HEK293 (cell line): ENCODE data around the gene CCBE1.

Experiments
- CTCF ChIA-PET: fragments of 350-600 bp; formaldehyde crosslinking; extraction: SDS; loops from one replicate; lab custom pipeline; 2021; ENCODE audit warnings: antibody characterized with exemption; lab: Yijun Ruan, JAX
- POLR2A ChIA-PET: fragments of 300-600 bp; formaldehyde crosslinking; extraction: SDS; loops from one replicate; lab custom pipeline; 2020; ENCODE audit warnings: antibody characterized with exemption, inconsistent platforms; lab: Yijun Ruan, JAX
- H3K27ac ChIP-seq: fragments of 200-500 bp; sonication (Bioruptor generic); 2 replicates; pipeline ENCODE4 v1.5.1; 2014; ENCODE audit warnings: low read depth, low read length, control low read depth, inconsistent platforms; ENCODE audit errors: extremely low read depth
- H3K36me3 ChIP-seq, 2 experiments: fragments of 200-500 bp in 1 of 2; sonication (Bioruptor generic) in 1 of 2; 1 replicate in 1 of 2; 2 replicates in 1 of 2; pipeline ENCODE4 v1.5.1; 2014 to 2017; ENCODE audit warnings: inconsistent platforms in 2 of 2, low read length in 2 of 2; ENCODE audit not compliant: control insufficient read depth in 2 of 2, insufficient read depth in 1 of 2
- H3K4me1 ChIP-seq: fragments of 200-500 bp; sonication (Bioruptor generic); 2 replicates; pipeline ENCODE4 v1.5.1; 2014; ENCODE audit warnings: mild to moderate bottlenecking, low read length, inconsistent platforms; ENCODE audit not compliant: control insufficient read depth, insufficient read depth
- H3K4me3 ChIP-seq: 2 replicates; pipeline ENCODE4 v1.5.1; 2011; ENCODE audit warnings: low read depth, mild to moderate bottlenecking, control low read depth, low read length, moderate library complexity
- H3K9me3 ChIP-seq: fragments of 200-500 bp; sonication (Bioruptor generic); 2 replicates; pipeline ENCODE4 v1.5.1; 2014; ENCODE audit warnings: low read depth, low read length, inconsistent platforms; ENCODE audit not compliant: control insufficient read depth, insufficient read depth
- KLF1 ChIP-seq: fragments of 450-650 bp; formaldehyde crosslinking; IDR thresholded peaks from 2 replicates; pipeline ENCODE4 v1.5.1; 2016; ENCODE audit warnings: missing biosample characterization, missing genetic modification characterization
- MYNN ChIP-seq: fragments of 450-650 bp; formaldehyde crosslinking; IDR thresholded peaks from 2 replicates; pipeline ENCODE4 v1.5.1; 2016; ENCODE audit warnings: missing biosample characterization, missing genetic modification characterization, borderline replicate concordance
- WT1 ChIP-seq: fragments of 450-650 bp; formaldehyde crosslinking; IDR thresholded peaks from 2 replicates; pipeline ENCODE4 v1.5.1; 2016; ENCODE audit warnings: missing biosample characterization, missing genetic modification characterization
- ZBTB20 ChIP-seq: fragments of 450-650 bp; formaldehyde crosslinking; IDR thresholded peaks from 2 replicates; pipeline ENCODE4 v1.5.1; 2016; ENCODE audit warnings: missing biosample characterization, missing genetic modification characterization
- ZNF121 ChIP-seq: fragments of 450-650 bp; formaldehyde crosslinking; IDR thresholded peaks from 2 replicates; pipeline ENCODE4 v1.5.1; 2016; ENCODE audit warnings: missing biosample characterization, missing genetic modification characterization
- ZNF202 ChIP-seq: fragments of 450-650 bp; formaldehyde crosslinking; IDR thresholded peaks from 2 replicates; pipeline ENCODE4 v1.5.1; 2016; ENCODE audit warnings: missing biosample characterization, missing genetic modification characterization, borderline replicate concordance
- ZNF274 ChIP-seq, 2 experiments: fragments of 200-500 bp in 1 of 2; fragments of 450-650 bp in 1 of 2; sonication (Bioruptor generic) in 1 of 2; formaldehyde crosslinking in 1 of 2; IDR thresholded peaks; 2 replicates each; pipeline versions ENCODE4 v1.5.1 to v1.6.1; 2014 to 2016; ENCODE audit warnings: borderline replicate concordance in 1 of 2, inconsistent platforms in 1 of 2, low read length in 1 of 2, missing biosample characterization in 1 of 2, missing genetic modification characterization in 1 of 2
- ZNF391 ChIP-seq: fragments of 450-650 bp; formaldehyde crosslinking; IDR thresholded peaks from 2 replicates; pipeline ENCODE4 v1.5.1; 2016; ENCODE audit warnings: low read depth, missing biosample characterization, missing genetic modification characterization, borderline replicate concordance
- ZNF529 ChIP-seq: fragments of 450-650 bp; formaldehyde crosslinking; IDR thresholded peaks from 2 replicates; pipeline ENCODE4 v1.5.1; 2017; ENCODE audit warnings: missing genetic modification characterization, missing biosample characterization; ENCODE audit not compliant: insufficient replicate concordance
- ZNF549 ChIP-seq: fragments of 450-650 bp; IDR thresholded peaks from 2 replicates; pipeline ENCODE4 v1.5.1; 2018; ENCODE audit warnings: missing biosample characterization, missing genetic modification characterization, mild to moderate bottlenecking, inconsistent platforms, moderate library complexity
- ZNF677 ChIP-seq: fragments of 450-650 bp; IDR thresholded peaks from 2 replicates; pipeline ENCODE4 v1.5.0; 2018; ENCODE audit warnings: missing biosample characterization, mild to moderate bottlenecking, missing genetic modification characterization, moderate library complexity
- ZNF768 ChIP-seq: fragments of 450-650 bp; formaldehyde crosslinking; IDR thresholded peaks from 2 replicates; pipeline ENCODE4 v1.5.1; 2018; ENCODE audit warnings: missing biosample characterization, mild to moderate bottlenecking, missing genetic modification characterization
- ZNF776 ChIP-seq: fragments of 450-650 bp; formaldehyde crosslinking; IDR thresholded peaks from 2 replicates; pipeline ENCODE4 v1.5.0; 2017; ENCODE audit warnings: missing biosample characterization, missing genetic modification characterization, borderline replicate concordance
- ZSCAN30 ChIP-seq: fragments of 450-650 bp; IDR thresholded peaks from 2 replicates; pipeline ENCODE4 v1.5.1; 2018; ENCODE audit warnings: missing biosample characterization, mild to moderate bottlenecking, missing genetic modification characterization, moderate library complexity
- TF ChIP-seq, protein P1 (sequence below): IDR thresholded peaks from 2 replicates; pipeline ENCODE4 v1.6.1; 2011; ENCODE audit warnings: mild to moderate bottlenecking, low read depth, low read length, borderline replicate concordance
- TF ChIP-seq, protein P2 (sequence below): fragments of 450-650 bp; formaldehyde crosslinking; IDR thresholded peaks from 2 replicates; pipeline ENCODE4 v1.5.1; 2016; ENCODE audit warnings: missing biosample characterization, missing genetic modification characterization
- TF ChIP-seq, protein P3 (sequence below): fragments of 450-650 bp; formaldehyde crosslinking; IDR thresholded peaks from 2 replicates; pipeline ENCODE4 v1.5.1; 2016; ENCODE audit warnings: missing biosample characterization, missing genetic modification characterization
- TF ChIP-seq, protein P4 (sequence below): fragments of 450-650 bp; formaldehyde crosslinking; IDR thresholded peaks from 2 replicates; pipeline ENCODE4 v1.5.1; 2016; ENCODE audit warnings: missing biosample characterization, missing genetic modification characterization
- TF ChIP-seq, protein P5 (sequence below): fragments of 450-650 bp; formaldehyde crosslinking; IDR thresholded peaks from 2 replicates; pipeline ENCODE4 v1.5.1; 2016; ENCODE audit warnings: missing biosample characterization, missing genetic modification characterization, low read depth
- TF ChIP-seq, protein P6 (sequence below): fragments of 450-650 bp; formaldehyde crosslinking; IDR thresholded peaks from 2 replicates; pipeline ENCODE4 v1.5.1; 2016; ENCODE audit warnings: missing biosample characterization, missing genetic modification characterization
- TF ChIP-seq, protein P7 (sequence below): fragments of 450-650 bp; formaldehyde crosslinking; IDR thresholded peaks from 2 replicates; pipeline ENCODE4; 2016; ENCODE audit warnings: missing biosample characterization, missing genetic modification characterization

The CCBE1 gene

DNA sequence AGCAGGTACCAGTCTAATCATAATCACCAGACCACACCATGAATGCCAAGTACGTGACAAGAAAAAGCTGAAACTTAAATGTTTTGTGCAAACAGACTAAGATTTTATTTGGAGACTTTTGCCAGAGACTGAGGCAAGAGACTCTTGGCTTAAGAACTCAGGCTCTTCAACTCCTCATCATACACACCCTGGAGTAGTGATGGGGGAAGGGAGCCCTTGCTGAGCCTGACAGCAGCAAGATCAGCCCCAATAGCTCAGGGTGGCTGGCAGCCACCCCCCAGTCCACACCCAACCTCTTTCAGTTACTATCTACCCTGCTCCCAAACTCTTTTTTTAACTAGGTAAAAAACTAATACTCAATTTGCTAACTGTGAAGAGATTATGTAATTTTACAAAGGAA, 114.8 kb downstream of the CCBE1 start:
- Histone ChIP-seq H3K4me1 (no peaks in the 10 kb centered on the region), H3K36me3 (no peaks in the 10 kb centered on the region), H3K27ac (no peak overlapping the region), H3K4me3 (no peak overlapping the region), H3K9me3 (no peaks in the 10 kb centered on the region)
- TF ChIP-seq, protein P1, sequence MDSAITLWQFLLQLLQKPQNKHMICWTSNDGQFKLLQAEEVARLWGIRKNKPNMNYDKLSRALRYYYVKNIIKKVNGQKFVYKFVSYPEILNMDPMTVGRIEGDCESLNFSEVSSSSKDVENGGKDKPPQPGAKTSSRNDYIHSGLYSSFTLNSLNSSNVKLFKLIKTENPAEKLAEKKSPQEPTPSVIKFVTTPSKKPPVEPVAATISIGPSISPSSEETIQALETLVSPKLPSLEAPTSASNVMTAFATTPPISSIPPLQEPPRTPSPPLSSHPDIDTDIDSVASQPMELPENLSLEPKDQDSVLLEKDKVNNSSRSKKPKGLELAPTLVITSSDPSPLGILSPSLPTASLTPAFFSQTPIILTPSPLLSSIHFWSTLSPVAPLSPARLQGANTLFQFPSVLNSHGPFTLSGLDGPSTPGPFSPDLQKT = no peak
- TF ChIP-seq ZNF274 (IDR thresholded peaks at IDR 0.05; ENCODE audit: low read length) (no peak), ZNF274 (tag by site-specific recombination; IDR thresholded peaks at IDR 0.05; ENCODE audit: borderline replicate concordance) (no peak), ZNF549 (tag by site-specific recombination) (no peak), ZNF391 (tag by site-specific recombination) (no peak), KLF1 (tag by site-specific recombination) (no peak), ZNF529 (tag by site-specific recombination) (no peak), ZSCAN30 (tag by site-specific recombination) (no peak), ZNF677 (no peak), MYNN (tag by site-specific recombination) (no peak), WT1 (no peak), ZNF202 (tag by site-specific recombination) (no peak)
- TF ChIP-seq, protein P2, sequence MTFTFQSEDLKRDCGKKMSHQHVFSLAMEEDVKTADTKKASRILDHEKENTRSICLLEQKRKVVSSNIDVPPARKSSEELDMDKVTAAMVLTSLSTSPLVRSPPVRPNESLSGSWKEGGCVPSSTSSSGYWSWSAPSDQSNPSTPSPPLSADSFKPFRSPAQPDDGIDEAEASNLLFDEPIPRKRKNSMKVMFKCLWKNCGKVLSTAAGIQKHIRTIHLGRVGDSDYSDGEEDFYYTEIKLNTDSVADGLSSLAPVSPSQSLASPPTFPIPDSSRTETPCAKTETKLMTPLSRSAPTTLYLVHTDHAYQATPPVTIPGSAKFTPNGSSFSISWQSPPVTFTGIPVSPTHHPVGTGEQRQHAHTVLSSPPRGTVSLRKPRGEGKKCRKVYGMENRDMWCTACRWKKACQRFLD (tag by site-specific recombination) = no peak
- POLR2A ChIA-PET = no interaction called here
- CTCF ChIA-PET = interaction anchor here (0.7 kb wide), 1 partner anchor 115 kb away, joined by 3 read pairs; the partner anchor contains the start of gene CCBE1

DNA sequence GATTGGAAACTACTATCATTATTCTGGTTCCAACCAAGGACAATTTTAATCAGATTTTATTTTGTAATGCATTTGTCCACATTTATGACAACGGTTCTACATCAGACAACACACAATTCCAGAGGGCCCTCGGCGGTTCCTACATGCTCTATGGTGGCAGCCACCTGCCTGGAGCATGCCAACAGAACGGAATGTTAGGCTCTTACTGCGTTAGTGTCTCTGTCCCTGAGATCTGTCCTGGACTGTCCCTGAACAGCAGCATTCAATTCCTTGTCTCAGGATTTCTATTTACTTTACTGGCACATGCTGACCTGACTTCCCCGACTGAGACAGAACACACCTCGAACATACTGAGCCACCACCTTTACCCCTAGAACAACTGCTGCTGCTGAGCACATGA, 117.7 kb downstream of the CCBE1 start:
- H3K4me3 ChIP-seq = no peak overlapping the region
- TF ChIP-seq ZNF768 (tag by site-specific recombination) = no peak
- no peak for TF ChIP-seq ZNF776 (tag by site-specific recombination)
- TF ChIP-seq, protein P3, sequence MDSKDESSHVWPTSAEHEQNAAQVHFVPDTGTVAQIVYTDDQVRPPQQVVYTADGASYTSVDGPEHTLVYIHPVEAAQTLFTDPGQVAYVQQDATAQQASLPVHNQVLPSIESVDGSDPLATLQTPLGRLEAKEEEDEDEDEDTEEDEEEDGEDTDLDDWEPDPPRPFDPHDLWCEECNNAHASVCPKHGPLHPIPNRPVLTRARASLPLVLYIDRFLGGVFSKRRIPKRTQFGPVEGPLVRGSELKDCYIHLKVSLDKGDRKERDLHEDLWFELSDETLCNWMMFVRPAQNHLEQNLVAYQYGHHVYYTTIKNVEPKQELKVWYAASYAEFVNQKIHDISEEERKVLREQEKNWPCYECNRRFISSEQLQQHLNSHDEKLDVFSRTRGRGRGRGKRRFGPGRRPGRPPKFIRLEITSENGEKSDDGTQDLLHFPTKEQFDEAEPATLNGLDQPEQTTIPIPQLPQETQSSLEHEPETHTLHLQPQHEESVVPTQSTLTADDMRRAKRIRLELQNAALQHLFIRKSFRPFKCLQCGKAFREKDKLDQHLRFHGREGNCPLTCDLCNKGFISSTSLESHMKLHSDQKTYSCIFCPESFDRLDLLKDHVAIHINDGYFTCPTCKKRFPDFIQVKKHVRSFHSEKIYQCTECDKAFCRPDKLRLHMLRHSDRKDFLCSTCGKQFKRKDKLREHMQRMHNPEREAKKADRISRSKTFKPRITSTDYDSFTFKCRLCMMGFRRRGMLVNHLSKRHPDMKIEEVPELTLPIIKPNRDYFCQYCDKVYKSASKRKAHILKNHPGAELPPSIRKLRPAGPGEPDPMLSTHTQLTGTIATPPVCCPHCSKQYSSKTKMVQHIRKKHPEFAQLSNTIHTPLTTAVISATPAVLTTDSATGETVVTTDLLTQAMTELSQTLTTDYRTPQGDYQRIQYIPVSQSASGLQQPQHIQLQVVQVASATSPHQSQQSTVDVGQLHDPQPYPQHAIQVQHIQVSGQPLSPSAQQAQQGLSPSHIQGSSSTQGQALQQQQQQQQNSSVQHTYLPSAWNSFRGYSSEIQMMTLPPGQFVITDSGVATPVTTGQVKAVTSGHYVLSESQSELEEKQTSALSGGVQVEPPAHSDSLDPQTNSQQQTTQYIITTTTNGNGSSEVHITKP = no peak
- TF ChIP-seq, protein P4, sequence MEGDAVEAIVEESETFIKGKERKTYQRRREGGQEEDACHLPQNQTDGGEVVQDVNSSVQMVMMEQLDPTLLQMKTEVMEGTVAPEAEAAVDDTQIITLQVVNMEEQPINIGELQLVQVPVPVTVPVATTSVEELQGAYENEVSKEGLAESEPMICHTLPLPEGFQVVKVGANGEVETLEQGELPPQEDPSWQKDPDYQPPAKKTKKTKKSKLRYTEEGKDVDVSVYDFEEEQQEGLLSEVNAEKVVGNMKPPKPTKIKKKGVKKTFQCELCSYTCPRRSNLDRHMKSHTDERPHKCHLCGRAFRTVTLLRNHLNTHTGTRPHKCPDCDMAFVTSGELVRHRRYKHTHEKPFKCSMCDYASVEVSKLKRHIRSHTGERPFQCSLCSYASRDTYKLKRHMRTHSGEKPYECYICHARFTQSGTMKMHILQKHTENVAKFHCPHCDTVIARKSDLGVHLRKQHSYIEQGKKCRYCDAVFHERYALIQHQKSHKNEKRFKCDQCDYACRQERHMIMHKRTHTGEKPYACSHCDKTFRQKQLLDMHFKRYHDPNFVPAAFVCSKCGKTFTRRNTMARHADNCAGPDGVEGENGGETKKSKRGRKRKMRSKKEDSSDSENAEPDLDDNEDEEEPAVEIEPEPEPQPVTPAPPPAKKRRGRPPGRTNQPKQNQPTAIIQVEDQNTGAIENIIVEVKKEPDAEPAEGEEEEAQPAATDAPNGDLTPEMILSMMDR (tag by site-specific recombination) = no peak
- TF ChIP-seq, protein P5, sequence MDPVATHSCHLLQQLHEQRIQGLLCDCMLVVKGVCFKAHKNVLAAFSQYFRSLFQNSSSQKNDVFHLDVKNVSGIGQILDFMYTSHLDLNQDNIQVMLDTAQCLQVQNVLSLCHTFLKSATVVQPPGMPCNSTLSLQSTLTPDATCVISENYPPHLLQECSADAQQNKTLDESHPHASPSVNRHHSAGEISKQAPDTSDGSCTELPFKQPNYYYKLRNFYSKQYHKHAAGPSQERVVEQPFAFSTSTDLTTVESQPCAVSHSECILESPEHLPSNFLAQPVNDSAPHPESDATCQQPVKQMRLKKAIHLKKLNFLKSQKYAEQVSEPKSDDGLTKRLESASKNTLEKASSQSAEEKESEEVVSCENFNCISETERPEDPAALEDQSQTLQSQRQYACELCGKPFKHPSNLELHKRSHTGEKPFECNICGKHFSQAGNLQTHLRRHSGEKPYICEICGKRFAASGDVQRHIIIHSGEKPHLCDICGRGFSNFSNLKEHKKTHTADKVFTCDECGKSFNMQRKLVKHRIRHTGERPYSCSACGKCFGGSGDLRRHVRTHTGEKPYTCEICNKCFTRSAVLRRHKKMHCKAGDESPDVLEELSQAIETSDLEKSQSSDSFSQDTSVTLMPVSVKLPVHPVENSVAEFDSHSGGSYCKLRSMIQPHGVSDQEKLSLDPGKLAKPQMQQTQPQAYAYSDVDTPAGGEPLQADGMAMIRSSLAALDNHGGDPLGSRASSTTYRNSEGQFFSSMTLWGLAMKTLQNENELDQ (tag by site-specific recombination) = no peak
- no peak for TF ChIP-seq ZNF121 (tag by site-specific recombination)
- TF ChIP-seq ZBTB20 (tag by site-specific recombination) = no peak
- TF ChIP-seq, protein P6, sequence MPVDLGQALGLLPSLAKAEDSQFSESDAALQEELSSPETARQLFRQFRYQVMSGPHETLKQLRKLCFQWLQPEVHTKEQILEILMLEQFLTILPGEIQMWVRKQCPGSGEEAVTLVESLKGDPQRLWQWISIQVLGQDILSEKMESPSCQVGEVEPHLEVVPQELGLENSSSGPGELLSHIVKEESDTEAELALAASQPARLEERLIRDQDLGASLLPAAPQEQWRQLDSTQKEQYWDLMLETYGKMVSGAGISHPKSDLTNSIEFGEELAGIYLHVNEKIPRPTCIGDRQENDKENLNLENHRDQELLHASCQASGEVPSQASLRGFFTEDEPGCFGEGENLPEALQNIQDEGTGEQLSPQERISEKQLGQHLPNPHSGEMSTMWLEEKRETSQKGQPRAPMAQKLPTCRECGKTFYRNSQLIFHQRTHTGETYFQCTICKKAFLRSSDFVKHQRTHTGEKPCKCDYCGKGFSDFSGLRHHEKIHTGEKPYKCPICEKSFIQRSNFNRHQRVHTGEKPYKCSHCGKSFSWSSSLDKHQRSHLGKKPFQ = no peak
- TF ChIP-seq, protein P7, sequence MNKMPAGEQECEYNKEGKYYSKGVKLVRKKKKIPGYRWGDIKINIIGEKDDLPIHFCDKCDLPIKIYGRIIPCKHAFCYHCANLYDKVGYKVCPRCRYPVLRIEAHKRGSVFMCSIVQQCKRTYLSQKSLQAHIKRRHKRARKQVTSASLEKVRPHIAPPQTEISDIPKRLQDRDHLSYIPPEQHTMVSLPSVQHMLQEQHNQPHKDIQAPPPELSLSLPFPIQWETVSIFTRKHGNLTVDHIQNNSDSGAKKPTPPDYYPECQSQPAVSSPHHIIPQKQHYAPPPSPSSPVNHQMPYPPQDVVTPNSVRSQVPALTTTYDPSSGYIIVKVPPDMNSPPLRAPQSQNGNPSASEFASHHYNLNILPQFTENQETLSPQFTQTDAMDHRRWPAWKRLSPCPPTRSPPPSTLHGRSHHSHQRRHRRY (tag by site-specific recombination) = no peak
- TF ChIP-seq, all 188 proteins: peak for 0
- Histone ChIP-seq H3K9me3 (no peaks in the 10 kb centered on the region), H3K4me1 (no peaks in the 10 kb centered on the region), H3K36me3 (no peaks in the 10 kb centered on the region), H3K27ac (no peak overlapping the region)
- CTCF ChIA-PET = interaction anchor here (0.6 to 1.4 kb wide), 2 partner anchors 52 to 177 kb away, joined by 3 to 4 read pairs; no protein-coding TSS in a partner anchor
- POLR2A ChIA-PET = interaction anchor here (0.6 kb wide), 1 partner anchor 9 kb away, joined by 3 read pairs; no protein-coding TSS in a partner anchor
